ENCODE measurements around the gene SLIT2.

SLIT2 gene

GRCh38 chr4:20276848-20277247 is 25.1 kb downstream of the SLIT2 start:
- no peaks in the 10 kb centered on the region for H3K9me3 ChIP-seq (ENCODE audit: insufficient read depth, low read length)
- TF ChIP-seq CTCF (IDR thresholded peaks at IDR 0.05; ENCODE audit: low read depth, low read length) (no peak), EZH2phosphoT487 (IDR thresholded peaks at IDR 0.05; ENCODE audit: low read depth) (no peak)
- H3K9ac ChIP-seq (ENCODE audit: low read length): no peak overlapping the region

GRCh38 chr4:20278195-20278594 is 26.5 kb downstream of the SLIT2 start:
- Histone ChIP-seq H3K79me2 (ENCODE audit: low read length) (no peaks in the 10 kb centered on the region), H2AFZ (ENCODE audit: low read depth, low read length) (no peak overlapping the region), H3K27ac (ENCODE audit: low read length) (no peak overlapping the region), H3K9me3 (ENCODE audit: insufficient read depth, low read length) (no peaks in the 10 kb centered on the region), H3K4me3 (ENCODE audit: low read length) (no peak overlapping the region), H3K4me2 (ENCODE audit: low read length) (no peak overlapping the region), H3K9ac (ENCODE audit: low read length) (no peak overlapping the region), H4K20me1 (ENCODE audit: insufficient read depth, low read length) (no peaks in the 10 kb centered on the region), H3K4me1 (ENCODE audit: low read length) (no peaks in the 10 kb centered on the region), H3K36me3 (replicated peaks; ENCODE audit: low read depth, low read length) (no peaks in the 10 kb centered on the region), H3K27me3 (ENCODE audit: low read depth, low read length) (no peaks in the 10 kb centered on the region)
- TF ChIP-seq CTCF (IDR thresholded peaks at IDR 0.05; ENCODE audit: low read depth, low read length) (no peak), EZH2phosphoT487 (IDR thresholded peaks at IDR 0.05; ENCODE audit: low read depth) (no peak)

More at GRCh38 chr4:20276848-20277247, 25.1 kb downstream of the SLIT2 start:
- Histone ChIP-seq H3K4me3 (ENCODE audit: low read length) (no peak overlapping the region), H3K4me1 (ENCODE audit: low read length) (no peaks in the 10 kb centered on the region), H3K27me3 (ENCODE audit: low read depth, low read length) (no peaks in the 10 kb centered on the region), H3K79me2 (ENCODE audit: low read length) (no peaks in the 10 kb centered on the region), H3K36me3 (replicated peaks; ENCODE audit: low read depth, low read length) (no peaks in the 10 kb centered on the region), H3K27ac (ENCODE audit: low read length) (no peak overlapping the region), H2AFZ (ENCODE audit: low read depth, low read length) (no peak overlapping the region), H4K20me1 (ENCODE audit: insufficient read depth, low read length) (no peaks in the 10 kb centered on the region), H3K4me2 (ENCODE audit: low read length) (no peak overlapping the region)

GRCh38 chr4:20279381-20279780 is 27.7 kb downstream of the SLIT2 start:
- Histone ChIP-seq H3K4me2 (ENCODE audit: low read length) (no peak overlapping the region), H3K4me3 (ENCODE audit: low read length) (no peak overlapping the region), H3K9ac (ENCODE audit: low read length) (no peak overlapping the region), H2AFZ (ENCODE audit: low read depth, low read length) (no peak overlapping the region), H3K9me3 (ENCODE audit: insufficient read depth, low read length) (no peaks in the 10 kb centered on the region), H3K79me2 (ENCODE audit: low read length) (no peaks in the 10 kb centered on the region), H3K27me3 (ENCODE audit: low read depth, low read length) (no peaks in the 10 kb centered on the region), H3K36me3 (replicated peaks; ENCODE audit: low read depth, low read length) (no peaks in the 10 kb centered on the region), H3K27ac (ENCODE audit: low read length) (no peak overlapping the region), H4K20me1 (ENCODE audit: insufficient read depth, low read length) (no peaks in the 10 kb centered on the region), H3K4me1 (ENCODE audit: low read length) (no peaks in the 10 kb centered on the region)
- TF ChIP-seq EZH2phosphoT487 (IDR thresholded peaks at IDR 0.05; ENCODE audit: low read depth) (no peak), CTCF (IDR thresholded peaks at IDR 0.05; ENCODE audit: low read depth, low read length) (no peak)

GRCh38 chr4:20281453-20281852 is 29.7 kb downstream of the SLIT2 start:
- H2AFZ ChIP-seq (ENCODE audit: low read depth, low read length): no peak overlapping the region
- H3K27me3 ChIP-seq (ENCODE audit: low read depth, low read length): no peaks in the 10 kb centered on the region
- no peak overlapping the region for H3K9ac ChIP-seq (ENCODE audit: low read length)
- no peaks in the 10 kb centered on the region for H3K9me3 ChIP-seq (ENCODE audit: insufficient read depth, low read length)
- no peaks in the 10 kb centered on the region for H3K79me2 ChIP-seq (ENCODE audit: low read length)
- H3K36me3 ChIP-seq (replicated peaks; ENCODE audit: low read depth, low read length): no peaks in the 10 kb centered on the region
- H3K4me2 ChIP-seq (ENCODE audit: low read length): no peak overlapping the region
- no peak for TF ChIP-seq EZH2phosphoT487 (IDR thresholded peaks at IDR 0.05; ENCODE audit: low read depth)
- TF ChIP-seq CTCF (IDR thresholded peaks at IDR 0.05; ENCODE audit: low read depth, low read length): no peak
- no peak overlapping the region for H3K27ac ChIP-seq (ENCODE audit: low read length)
- no peaks in the 10 kb centered on the region for H3K4me1 ChIP-seq (ENCODE audit: low read length)
- no peak overlapping the region for H3K4me3 ChIP-seq (ENCODE audit: low read length)
- no peaks in the 10 kb centered on the region for H4K20me1 ChIP-seq (ENCODE audit: insufficient read depth, low read length)

Data from OCI-LY3 (cell line).